K562 (cell line): ENCODE measurements around the gene SCAP. TPM values are rescaled to one million over a fixed set of nuclear protein-coding genes. Genes with fewer than 3 reads are reported as not detected.

ENCODE experiments used
- ARHGAP35 ChIP-seq: fragments of 450-650 bp; IDR thresholded peaks from 2 replicates; pipeline ENCODE4 v1.6.1; 2018; ENCODE audit not compliant: partially characterized antibody
- CC2D1A ChIP-seq: fragments of 450-650 bp; IDR thresholded peaks from 2 replicates; pipeline ENCODE4 v1.6.1; 2017; ENCODE audit warnings: mild to moderate bottlenecking
- DIDO1 ChIP-seq: fragments of 450-650 bp; IDR thresholded peaks from 2 replicates; pipeline ENCODE4 v1.6.1; 2016; ENCODE audit warnings: low read depth, missing biosample characterization, missing genetic modification characterization
- ETS2 ChIP-seq: IDR thresholded peaks from 2 replicates; pipeline ENCODE4 v1.6.1; 2016; ENCODE audit warnings: borderline replicate concordance, missing genetic modification characterization, mild to moderate bottlenecking, moderate library complexity, missing compliant biosample characterization; ENCODE audit not compliant: poor library complexity, severe bottlenecking
- EZH2 ChIP-seq: IDR thresholded peaks from 2 replicates; pipeline ENCODE4 v1.6.1; 2012; ENCODE audit warnings: low read depth, mild to moderate bottlenecking, inconsistent platforms, low read length, borderline replicate concordance
- HNRNPLL ChIP-seq: fragments of 200-400 bp; formaldehyde crosslinking; IDR thresholded peaks from 2 replicates; pipeline ENCODE4 v1.6.1; 2017; ENCODE audit warnings: low read length, low read depth, mild to moderate bottlenecking; ENCODE audit not compliant: poor library complexity, severe bottlenecking
- NCOA2 ChIP-seq, 2 experiments: fragments of 450-650 bp; IDR thresholded peaks; 2 replicates each; pipeline ENCODE4 v1.6.1; 2018; ENCODE audit warnings: mild to moderate bottlenecking in 2 of 2, moderate library complexity in 1 of 2; ENCODE audit not compliant: partially characterized antibody in 2 of 2
- NR2F6 ChIP-seq: fragments of 450-650 bp; formaldehyde crosslinking; IDR thresholded peaks from 2 replicates; pipeline ENCODE4 v1.4.0; 2020; ENCODE audit warnings: mild to moderate bottlenecking
- SETDB1 ChIP-seq: IDR thresholded peaks from one replicate; pipeline ENCODE4 v1.6.1; 2012; ENCODE audit warnings: low read length, control low read depth, inconsistent platforms
- SMAD4 ChIP-seq: fragments of 250-450 bp; sonication (Bioruptor Pico); conservative IDR thresholded peaks from 2 replicates; pipeline ENCODE4 v1.8.0; 2021; ENCODE audit warnings: inconsistent platforms, mild to moderate bottlenecking, moderate library complexity
- SREBF1 ChIP-seq: fragments of 150-350 bp; IDR thresholded peaks from 2 replicates; pipeline ENCODE4 v1.6.1; 2014; ENCODE audit warnings: antibody characterized with exemption, low read depth, low read length, borderline replicate concordance
- TCF7 ChIP-seq: sonication (generic); IDR thresholded peaks from 2 replicates; pipeline ENCODE4 v1.6.1; 2016; ENCODE audit warnings: antibody characterized with exemption, borderline replicate concordance
- TCFL5 ChIP-seq: fragments of 250-450 bp; sonication (Bioruptor Pico); conservative IDR thresholded peaks from 2 replicates; pipeline ENCODE4 v1.6.1; 2021; ENCODE audit warnings: mild to moderate bottlenecking, moderate library complexity, matching md5 sums
- TFAP4 ChIP-seq: sonication (generic); formaldehyde crosslinking; IDR thresholded peaks from 2 replicates; pipeline ENCODE4 v1.8.0; 2022; ENCODE audit warnings: missing genetic modification reagents, mild to moderate bottlenecking, moderate library complexity, borderline replicate concordance
- U2AF1 ChIP-seq: fragments of 200-400 bp; formaldehyde crosslinking; optimal IDR thresholded peaks from 2 replicates; pipeline ENCODE3; 2017; ENCODE audit warnings: mild to moderate bottlenecking, low read depth, low read length, moderate library complexity
- U2AF2 ChIP-seq: fragments of 200-400 bp; formaldehyde crosslinking; optimal IDR thresholded peaks from 2 replicates; pipeline ENCODE3; 2017; ENCODE audit warnings: low read depth, mild to moderate bottlenecking, low read length
- WHSC1 ChIP-seq: IDR thresholded peaks from one replicate; pipeline ENCODE4 v1.6.1; 2012; ENCODE audit warnings: low read length, control low read depth, inconsistent platforms
- ZC3H4 ChIP-seq: sonication (generic); formaldehyde crosslinking; IDR thresholded peaks from 2 replicates; pipeline ENCODE4 v1.9.0; 2021; ENCODE audit warnings: missing genetic modification reagents, borderline replicate concordance
- ZNF12 ChIP-seq: sonication (generic); formaldehyde crosslinking; IDR thresholded peaks from 2 replicates; pipeline ENCODE4 v1.4.0; 2020; ENCODE audit warnings: mild to moderate bottlenecking, missing genetic modification reagents
- ZNF41 ChIP-seq: fragments of 250-450 bp; sonication (Bioruptor Pico); conservative IDR thresholded peaks from 2 replicates; pipeline ENCODE4 v1.4.0; 2020; ENCODE audit warnings: mild to moderate bottlenecking
- ZSCAN29 ChIP-seq: fragments of 450-650 bp; IDR thresholded peaks from 2 replicates; pipeline ENCODE4 v1.6.1; 2017
- polyA plus RNA-seq, 8 experiments: library from polyadenylated mRNA; depleted of rRNA in 4 of 8; stranded (reverse) in 5 of 8; unstranded in 3 of 8; fragments of >200 nt; fragmentation: Nextera tagmentation in 2 of 8; fragmentation: Illumina TruSeq in 1 of 8; extraction: Ambion mirVana in 2 of 8; extraction: Trizol in 1 of 8; gene quantifications; 2 replicates each; pipeline versions ENCODE4 v1.2.1 to v1.2.3, GENCODE V29; 2011 to 2014; ENCODE audit warnings: inconsistent platforms in 1 of 8, missing spikeins in 1 of 8
- total RNA-seq, 7 experiments: library from RNA; depleted of rRNA in 6 of 7; stranded (reverse); fragments of >200 nt in 6 of 7; fragmentation: Illumina TruSeq in 2 of 7; extraction: Trizol in 2 of 7; gene quantifications; 2 replicates each; pipeline versions ENCODE4 v1.2.1 to v1.2.3, GENCODE V29; 2011 to 2021; ENCODE audit warnings: low replicate concordance in 1 of 7
- TF ChIP-seq, protein P1 (sequence below): fragments of 450-650 bp; IDR thresholded peaks from 2 replicates; pipeline ENCODE4 v1.6.1; 2016
- TF ChIP-seq, protein P2 (sequence below): sonication (generic); formaldehyde crosslinking; IDR thresholded peaks from 2 replicates; pipeline ENCODE4 v1.8.1; 2022; ENCODE audit warnings: missing genetic modification reagents
- TF ChIP-seq, protein P3 (sequence below): IDR thresholded peaks from 2 replicates; pipeline ENCODE4 v1.6.1; 2012; ENCODE audit warnings: low read depth, low read length, improper control_type of control experiment, borderline replicate concordance

The SCAP gene
- total and polyA plus RNA-seq, 9 of the 15 experiments (the other 6 are each of a cell fraction or from before 2014, with no cell fraction given) = 2.6 to 104 (median 37.8) TPM

GRCh38 chr3:47475570-47476329, at the start of gene SCAP (continued):
- TF ChIP-seq, protein P1, sequence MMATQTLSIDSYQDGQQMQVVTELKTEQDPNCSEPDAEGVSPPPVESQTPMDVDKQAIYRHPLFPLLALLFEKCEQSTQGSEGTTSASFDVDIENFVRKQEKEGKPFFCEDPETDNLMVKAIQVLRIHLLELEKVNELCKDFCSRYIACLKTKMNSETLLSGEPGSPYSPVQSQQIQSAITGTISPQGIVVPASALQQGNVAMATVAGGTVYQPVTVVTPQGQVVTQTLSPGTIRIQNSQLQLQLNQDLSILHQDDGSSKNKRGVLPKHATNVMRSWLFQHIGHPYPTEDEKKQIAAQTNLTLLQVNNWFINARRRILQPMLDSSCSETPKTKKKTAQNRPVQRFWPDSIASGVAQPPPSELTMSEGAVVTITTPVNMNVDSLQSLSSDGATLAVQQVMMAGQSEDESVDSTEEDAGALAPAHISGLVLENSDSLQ = no peak
- peak; percentile 33; the same call in 1 of the 2 replicates for TF ChIP-seq ZNF12
- TF ChIP-seq HNRNPLL = no peak
- TF ChIP-seq WHSC1 = no peak
- no peak for TF ChIP-seq ZNF41
- TF ChIP-seq, protein P2, sequence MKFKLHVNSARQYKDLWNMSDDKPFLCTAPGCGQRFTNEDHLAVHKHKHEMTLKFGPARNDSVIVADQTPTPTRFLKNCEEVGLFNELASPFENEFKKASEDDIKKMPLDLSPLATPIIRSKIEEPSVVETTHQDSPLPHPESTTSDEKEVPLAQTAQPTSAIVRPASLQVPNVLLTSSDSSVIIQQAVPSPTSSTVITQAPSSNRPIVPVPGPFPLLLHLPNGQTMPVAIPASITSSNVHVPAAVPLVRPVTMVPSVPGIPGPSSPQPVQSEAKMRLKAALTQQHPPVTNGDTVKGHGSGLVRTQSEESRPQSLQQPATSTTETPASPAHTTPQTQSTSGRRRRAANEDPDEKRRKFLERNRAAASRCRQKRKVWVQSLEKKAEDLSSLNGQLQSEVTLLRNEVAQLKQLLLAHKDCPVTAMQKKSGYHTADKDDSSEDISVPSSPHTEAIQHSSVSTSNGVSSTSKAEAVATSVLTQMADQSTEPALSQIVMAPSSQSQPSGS (CRISPR knock-in tag) = no peak
- peak; percentile 96 for TF ChIP-seq SREBF1
- no peak for TF ChIP-seq TCF7
- no peak for TF ChIP-seq NCOA2 (IDR thresholded peaks at IDR 0.05; ENCODE audit: partially characterized antibody in 2 of 2)
- peak; percentile 92 for TF ChIP-seq DIDO1 (tag)
- TF ChIP-seq U2AF2 = no peak
- TF ChIP-seq TCFL5 (CRISPR knock-in tag) = no peak
- TF ChIP-seq CC2D1A = peak; percentile 64; the same call in 1 of the 2 replicates
- no peak for TF ChIP-seq ARHGAP35
- no peak for TF ChIP-seq ZC3H4 (CRISPR knock-in tag)
- TF ChIP-seq SETDB1 = no peak
- no peak for TF ChIP-seq ZSCAN29
- TF ChIP-seq ETS2 (tag) = no peak
- TF ChIP-seq NR2F6 (CRISPR knock-in tag) = 0 out of 2 replicates have a peak, but pooled peaks have one; percentile 18
- no peak for TF ChIP-seq U2AF1
- peak; percentile 93 for TF ChIP-seq SMAD4 (CRISPR knock-in tag)
- TF ChIP-seq EZH2 = no peak
- peak; percentile 95 for TF ChIP-seq TFAP4
- TF ChIP-seq, protein P3, sequence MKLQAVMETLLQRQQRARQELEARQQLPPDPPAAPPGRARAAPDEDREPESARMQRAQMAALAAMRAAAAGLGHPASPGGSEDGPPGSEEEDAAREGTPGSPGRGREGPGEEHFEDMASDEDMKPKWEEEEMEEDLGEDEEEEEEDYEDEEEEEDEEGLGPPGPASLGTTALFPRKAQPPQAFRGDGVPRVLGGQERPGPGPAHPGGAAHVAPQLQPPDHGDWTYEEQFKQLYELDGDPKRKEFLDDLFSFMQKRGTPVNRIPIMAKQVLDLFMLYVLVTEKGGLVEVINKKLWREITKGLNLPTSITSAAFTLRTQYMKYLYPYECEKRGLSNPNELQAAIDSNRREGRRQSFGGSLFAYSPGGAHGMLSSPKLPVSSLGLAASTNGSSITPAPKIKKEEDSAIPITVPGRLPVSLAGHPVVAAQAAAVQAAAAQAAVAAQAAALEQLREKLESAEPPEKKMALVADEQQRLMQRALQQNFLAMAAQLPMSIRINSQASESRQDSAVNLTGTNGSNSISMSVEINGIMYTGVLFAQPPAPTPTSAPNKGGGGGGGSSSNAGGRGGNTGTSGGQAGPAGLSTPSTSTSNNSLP = no peak
